GM18873 (cell line): Measurements from ENCODE around the gene SCFD1.
A peak's percentile ranks its signal among the peaks of the same experiment; 100 is the strongest.
"Not testable (repeated sequence)": the region's sequence is repeated elsewhere in the genome, so short reads cannot be mapped to it uniquely, and the experiment has no call there.

ENCODE experiments used
- ATAC-seq: cut with Tn5 transposase; IDR thresholded peaks from one replicate; pipeline ENCODE4 v1.9.1; 2021; ENCODE audit warnings: mild to moderate bottlenecking, moderate library complexity, moderate number of reproducible peaks; ENCODE audit not compliant: unreplicated experiment, low FRiP score

SCFD1 gene

DNA sequence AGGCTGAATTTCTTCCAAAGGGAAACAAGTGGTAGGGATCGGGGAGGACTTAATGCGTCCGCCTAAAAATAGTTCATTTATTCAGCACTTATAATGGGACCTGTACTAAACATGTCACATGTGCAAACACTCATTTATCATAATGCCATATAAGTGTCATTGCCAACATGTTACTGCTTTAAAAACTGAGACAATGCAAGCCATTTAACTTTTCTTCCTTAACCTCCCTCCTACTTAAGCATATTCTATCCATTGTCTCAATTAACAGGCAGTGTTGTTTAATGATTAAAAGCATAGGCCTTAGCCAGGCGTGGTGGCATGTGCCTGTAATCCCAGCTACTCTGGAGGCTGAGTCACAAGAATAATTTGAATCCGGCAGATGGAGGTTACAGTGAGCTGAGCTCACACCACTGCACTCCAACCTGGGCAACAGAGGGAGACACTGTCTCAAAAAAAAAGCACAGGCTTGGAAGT is 13.5 kb upstream of the SCFD1 start:
- no peak for ATAC-seq

DNA sequence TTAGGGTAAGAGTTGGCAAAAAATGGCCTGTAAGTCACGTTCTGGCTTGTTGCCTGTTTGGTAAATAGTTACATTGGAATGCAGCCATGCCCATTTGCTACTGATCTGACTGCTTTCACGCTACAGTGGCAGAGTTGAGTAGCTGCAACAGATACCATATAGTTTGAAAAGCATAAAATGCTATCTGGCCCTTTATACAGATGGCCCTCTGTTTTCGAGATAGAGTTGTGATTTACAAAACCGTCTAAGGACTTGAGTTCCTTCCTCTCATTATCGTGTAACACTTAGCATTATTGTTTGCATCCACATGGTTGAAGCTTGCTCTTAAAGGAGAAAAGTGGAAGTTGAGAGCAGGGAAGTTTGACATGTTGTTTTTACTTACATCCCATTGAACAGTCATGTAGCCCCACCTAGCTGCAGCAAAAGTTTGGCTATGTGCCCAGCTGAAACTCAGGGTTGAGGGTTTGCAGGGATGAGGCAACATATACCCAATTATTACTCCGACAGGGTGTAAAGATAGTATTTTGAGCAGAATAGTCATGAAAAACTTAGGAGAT is 11.3 kb upstream of the SCFD1 start:
- ATAC-seq: no peak

GRCh38 chr14:30614155-30614554 is 8.0 kb upstream of the SCFD1 start:
- ATAC-seq: no peak

- peak; percentile 50 for ATAC-seq
These were observed 1.9 kb upstream of the SCFD1 start for GRCh38 chr14:30620178-30620577.

GRCh38 chr14:30621354-30621939 is 672 bp upstream of the SCFD1 start:
- ATAC-seq: no peak

GRCh38 chr14:30623412-30624131 is 1.5 kb downstream of the SCFD1 start:
- no peak for ATAC-seq

GRCh38 chr14:30624132-30624423 is 2.0 kb downstream of the SCFD1 start:
- no peak for ATAC-seq

- no peak for ATAC-seq
These were observed 3.4 kb downstream of the SCFD1 start for GRCh38 chr14:30625533-30625932.

DNA sequence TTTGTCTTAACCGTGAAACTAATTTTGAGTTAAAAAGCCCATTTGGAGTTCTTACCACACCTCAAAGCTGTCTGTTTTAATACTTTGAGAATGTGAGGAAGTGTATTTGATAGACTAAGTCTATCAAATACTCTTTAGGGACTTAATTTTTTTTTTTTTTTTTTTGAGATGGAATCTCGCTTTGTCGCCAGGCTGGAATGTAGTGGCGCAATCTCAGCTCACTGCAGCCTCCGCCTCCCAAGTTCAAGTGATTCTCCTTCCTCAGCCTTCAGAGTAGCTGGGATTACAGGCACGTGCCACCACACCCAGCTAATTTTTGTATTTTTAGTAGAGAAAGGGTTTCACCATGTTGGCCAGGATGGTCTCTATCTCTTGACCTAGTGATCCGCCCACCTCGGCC is 7.3 kb downstream of the SCFD1 start:
- not testable (repeated sequence) for ATAC-seq

GRCh38 chr14:30630248-30630647 is 8.1 kb downstream of the SCFD1 start:
- no peak for ATAC-seq

- ATAC-seq: no peak
These were observed 10.6 kb downstream of the SCFD1 start for GRCh38 chr14:30632730-30633129.

- ATAC-seq: no peak
These were observed 16.8 kb downstream of the SCFD1 start for GRCh38 chr14:30638926-30639325.

DNA sequence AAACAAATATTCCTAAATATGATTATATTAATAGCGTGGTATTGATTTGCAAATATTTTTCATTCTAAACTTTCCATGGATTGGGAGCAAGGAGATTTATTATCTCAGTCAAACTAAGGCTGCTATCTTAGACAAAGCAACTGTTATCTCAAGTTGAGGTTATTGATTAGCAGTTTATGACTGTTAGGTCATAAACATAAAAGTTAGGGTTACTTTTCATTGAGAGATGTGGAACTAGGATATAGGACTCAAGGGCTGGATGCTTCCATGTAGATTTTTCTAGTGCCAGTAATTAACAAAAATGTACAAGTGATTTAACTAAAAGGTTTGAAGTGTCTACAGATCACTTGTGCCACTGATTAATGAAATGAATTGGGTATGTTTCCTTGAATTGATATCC is 19.1 kb downstream of the SCFD1 start:
- no peak for ATAC-seq

DNA sequence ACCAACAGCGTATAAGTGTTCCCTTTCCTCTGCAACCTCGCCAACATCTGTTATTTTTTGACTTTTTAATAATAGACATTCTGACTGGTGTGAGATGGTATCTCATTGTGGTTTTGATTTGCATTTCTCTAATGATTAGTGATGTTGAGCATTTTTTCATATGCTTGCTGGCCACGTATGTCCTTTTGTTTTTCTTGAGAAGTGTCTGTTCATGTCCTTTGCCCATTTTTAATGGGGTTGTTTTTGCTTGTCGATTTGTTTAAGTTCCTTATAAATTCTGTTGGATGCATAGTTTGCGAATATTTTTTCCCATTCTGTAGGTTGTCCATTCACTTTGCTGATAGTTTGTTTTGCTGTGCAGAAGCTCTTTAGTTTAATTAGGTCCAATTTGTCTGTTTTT is 22.3 kb downstream of the SCFD1 start:
- not testable (repeated sequence) for ATAC-seq

DNA sequence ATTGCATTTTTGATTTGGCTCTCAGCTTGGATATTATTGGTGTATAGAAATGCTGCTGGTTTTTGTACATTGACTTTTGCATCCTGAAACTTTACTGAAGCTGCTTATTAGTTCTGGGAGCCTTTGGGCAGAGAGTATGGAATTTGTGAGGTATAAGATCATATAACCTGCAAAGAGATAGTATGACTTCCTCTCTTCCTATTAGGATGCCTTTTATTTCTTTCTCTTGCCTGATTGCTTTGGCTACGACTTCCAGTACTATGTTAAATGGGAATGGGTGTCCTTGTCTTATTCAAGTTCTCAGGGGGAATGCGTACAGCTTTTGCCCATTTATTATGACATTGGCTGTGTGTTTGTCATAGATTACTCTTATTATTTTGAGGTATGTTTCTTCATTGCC is 23.5 kb downstream of the SCFD1 start:
- ATAC-seq: no peak

- no peak for ATAC-seq
These were observed 26.4 kb downstream of the SCFD1 start for GRCh38 chr14:30648471-30648870.

DNA sequence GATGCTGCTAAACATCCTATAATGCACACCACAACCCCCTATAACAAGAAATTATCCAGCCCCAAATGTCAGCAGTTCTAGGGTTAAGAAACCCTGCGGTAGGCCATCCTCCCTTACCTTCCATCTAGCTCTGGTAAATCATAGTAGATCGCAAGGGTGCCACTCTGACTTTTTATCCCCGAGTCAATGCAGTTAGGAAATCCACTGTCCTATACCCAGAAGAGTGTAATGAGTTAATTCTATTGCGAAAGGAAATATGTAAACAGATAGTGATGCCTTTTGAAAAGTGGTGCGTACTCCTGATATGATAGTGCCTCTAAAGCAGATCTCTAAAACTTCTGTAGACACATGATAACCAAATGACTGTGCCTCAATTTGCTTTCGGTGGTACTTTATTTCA is 29.8 kb downstream of the SCFD1 start:
- ATAC-seq: no peak

DNA sequence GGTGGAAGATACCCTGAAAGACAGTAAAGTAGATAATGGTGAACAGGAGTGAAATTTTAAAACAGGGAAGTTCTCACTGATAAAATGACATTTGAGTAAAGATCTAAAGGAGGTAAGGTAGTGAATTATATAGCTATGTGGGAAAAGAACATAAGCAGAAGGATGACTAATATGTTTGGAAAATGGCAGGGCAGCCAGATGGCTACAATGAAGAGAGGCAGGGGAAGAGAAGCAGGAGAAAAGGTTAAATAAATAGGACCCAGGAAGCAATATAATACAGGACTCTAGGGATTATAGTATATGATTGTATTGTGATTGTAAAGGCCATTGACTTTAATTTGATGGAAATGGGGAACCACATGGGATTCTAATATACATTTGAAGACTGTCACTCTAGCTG is 33.0 kb downstream of the SCFD1 start:
- ATAC-seq: no peak

DNA sequence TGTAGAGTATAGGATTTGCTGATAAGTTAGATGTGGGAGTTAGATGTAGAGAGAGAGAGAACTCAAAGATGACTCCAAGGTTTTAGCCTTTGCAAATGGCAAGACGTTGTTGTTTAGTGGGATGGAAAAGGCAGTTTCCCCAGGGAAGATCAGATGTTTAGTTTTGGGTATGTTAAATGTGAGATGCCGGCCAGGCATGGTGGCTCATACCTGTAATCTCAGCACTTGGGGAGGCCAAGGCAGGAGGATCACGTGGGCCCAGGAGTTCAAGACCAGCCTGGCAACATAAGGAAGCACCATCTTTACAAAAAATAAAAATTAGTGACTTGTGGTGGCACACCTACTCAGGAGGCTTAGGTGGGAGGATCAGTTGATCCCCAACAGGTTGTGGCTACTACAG is 33.5 kb downstream of the SCFD1 start:
- ATAC-seq: no peak

GRCh38 chr14:30656190-30656632 is 34.1 kb downstream of the SCFD1 start:
- ATAC-seq: no peak

DNA sequence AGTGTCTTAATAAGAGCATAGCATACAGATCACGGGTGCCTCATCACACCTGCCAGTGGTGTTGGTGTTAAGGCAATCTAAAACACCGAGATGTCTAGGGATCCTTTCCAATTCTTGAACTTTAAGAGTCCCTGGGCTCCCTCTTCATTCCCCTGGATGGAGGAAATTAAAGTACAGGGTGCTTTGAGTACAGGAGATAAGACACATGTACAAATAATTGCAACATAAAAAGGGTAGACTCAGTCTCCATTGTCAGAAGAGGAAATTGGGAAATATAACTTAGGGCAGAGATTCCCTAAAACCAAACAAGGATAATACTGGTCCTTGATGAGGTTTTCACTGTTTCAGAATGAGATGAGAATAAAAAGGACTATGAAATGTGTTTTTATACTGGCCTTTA is 34.9 kb downstream of the SCFD1 start:
- no peak for ATAC-seq

GRCh38 chr14:30657606-30658163 is 35.6 kb downstream of the SCFD1 start:
- ATAC-seq: no peak
